ENCODE measurements around the gene MRPL48. TPM values are rescaled to one million over a fixed set of nuclear protein-coding genes. Genes with fewer than 3 reads are reported as not detected.

MRPL48 gene
- total and polyA plus RNA-seq, 2 of the 8 experiments (the other 6 are each of a cell fraction or from before 2014, with no cell fraction given), result 34.9 to 59.9 TPM

DNA sequence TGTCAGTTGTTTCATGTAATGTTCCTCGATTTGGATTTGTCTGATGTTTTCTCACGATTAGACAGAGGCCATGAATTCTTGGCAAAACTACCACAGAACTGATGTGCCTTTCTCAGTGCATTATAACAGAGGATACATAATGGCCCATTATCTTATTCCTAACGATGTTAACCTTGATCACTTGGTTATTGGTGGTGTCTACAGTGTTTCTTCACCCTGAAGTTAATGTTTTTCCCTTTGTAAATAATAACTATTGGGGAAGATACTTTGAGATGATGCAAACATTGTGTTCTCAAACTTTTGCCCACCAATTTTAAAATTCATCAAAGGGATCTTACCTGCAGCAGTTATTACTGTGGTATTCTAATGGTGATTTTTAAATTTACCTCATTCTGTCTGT, 39.9 kb upstream of the MRPL48 start (continued):
- TF ChIP-seq RBBP5 (IDR thresholded peaks at IDR 0.05; ENCODE audit: borderline replicate concordance, low read depth, low read length) (no peak), CREB1 (IDR thresholded peaks at IDR 0.05) (no peak), RXRA (IDR thresholded peaks at IDR 0.05; ENCODE audit: insufficient read depth, low read depth, low read length) (no peak), CTBP2 (IDR thresholded peaks at IDR 0.05; ENCODE audit: borderline replicate concordance, insufficient read depth, insufficient read length, low read length) (no peak), CHD2 (IDR thresholded peaks at IDR 0.05; ENCODE audit: low read length) (no peak), NANOG (IDR thresholded peaks at IDR 0.05; ENCODE audit: insufficient read depth, low read depth, low read length, poor library complexity, severe bottlenecking) (no peak)
- TF ChIP-seq, protein P1, sequence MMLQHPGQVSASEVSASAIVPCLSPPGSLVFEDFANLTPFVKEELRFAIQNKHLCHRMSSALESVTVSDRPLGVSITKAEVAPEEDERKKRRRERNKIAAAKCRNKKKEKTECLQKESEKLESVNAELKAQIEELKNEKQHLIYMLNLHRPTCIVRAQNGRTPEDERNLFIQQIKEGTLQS (IDR thresholded peaks at IDR 0.05; ENCODE audit: insufficient read depth, low read depth, low read length), result no peak
